PFSK-1 (cell line): ENCODE results near the gene UBE2D2.

ENCODE experiments used
- POLR2AphosphoS5 ChIP-seq: IDR thresholded peaks from 2 replicates; pipeline ENCODE4 v1.6.1; 2012; ENCODE audit warnings: low read depth, mild to moderate bottlenecking, control low read depth, low read length, moderate library complexity
- REST ChIP-seq, 2 experiments: IDR thresholded peaks; 2 replicates each; pipeline versions ENCODE4 v1.6.1 to v1.8.0; 2011 to 2012; ENCODE audit warnings: low read depth in 2 of 2, low read length in 2 of 2, control low read depth in 1 of 2, inconsistent platforms in 1 of 2, mild to moderate bottlenecking in 1 of 2, moderate library complexity in 1 of 2; ENCODE audit not compliant: insufficient read depth in 1 of 2

- TF ChIP-seq POLR2AphosphoS5 (no peak), REST (IDR thresholded peaks at IDR 0.05; ENCODE audit: insufficient read depth in 1 of 2, low read depth in 2 of 2, low read length in 2 of 2) (no peak)
Measured at GRCh38 chr5:139611703-139612584, 50.8 kb downstream of the UBE2D2 start.
